ENCODE data around the gene DOK7. TPM values are rescaled to one million over a fixed set of nuclear protein-coding genes. Genes with fewer than 3 reads are reported as not detected.

DOK7 gene
- total RNA-seq, 5 donors from 2014 or later (not counting 1 experiment from before 2014, with no cell fraction given) = 0.22 to 0.58 (median 0.36) TPM; not detected in 2

GRCh38 chr4:3529363-3529762 lies 66.3 kb downstream of the DOK7 start:
- Histone ChIP-seq H3K4me1 (ENCODE audit: control insufficient read depth in 1 of 2, extremely low read depth in 1 of 2, insufficient read depth in 2 of 2, low read length in 2 of 2) (peaks cover 8 to 53% of the 10 kb centered on the region in 2 experiments), H3K27ac (ENCODE audit: low read length) (no peak overlapping the region), H3K9me3 (no peaks in the 10 kb centered on the region), H3K27me3 (replicated peaks in 1 of 2; ENCODE audit: control insufficient read depth in 2 of 2, extremely low read depth in 1 of 2, insufficient read depth in 2 of 2, low read length in 1 of 2) (no peaks in the 10 kb centered on the region), H3K4me3 (ENCODE audit: control insufficient read depth in 1 of 2, extremely low read depth in 1 of 2, low read length in 1 of 2) (no peak overlapping the region), H3K36me3 (ENCODE audit: control insufficient read depth in 2 of 2, extremely low read depth in 1 of 2, insufficient read depth in 1 of 2, low read length in 1 of 2) (peaks cover 7 to 34% of the 10 kb centered on the region in 2 donors)
- ATAC-seq (replicated peaks in 1 of 4) = no peak
- POLR2A ChIA-PET = no interaction called here
- peaks cover 3% of the 10 kb centered on the region for H3K36me3 Mint-ChIP-seq
- peaks cover 44 to 51% (median 45%) of the 10 kb centered on the region in 3 donors for H3K4me1 Mint-ChIP-seq
- H3K27ac Mint-ChIP-seq = no peak overlapping the region
- peak in 2 of 35 experiments; percentile 4 to 18 for DNase-seq
- no peaks in the 10 kb centered on the region for H3K9me3 Mint-ChIP-seq
- 90% methylated on average over 10 of the region's 12 CpGs for WGBS (ENCODE audit: insufficient coverage)
- CTCF ChIA-PET = no interaction called here
- H3K4me3 Mint-ChIP-seq = peak overlapping the region in 1 of 3 donors; percentile 98
- no peaks in the 10 kb centered on the region for H3K27me3 Mint-ChIP-seq

GRCh38 chr4:3530051-3530450 lies 66.9 kb downstream of the DOK7 start:
- CTCF ChIA-PET = no interaction called here

GRCh38 chr4:3530663-3531254 lies 67.7 kb downstream of the DOK7 start:
- ChIA-PET CTCF (no interaction called here), POLR2A (no interaction called here)
- no peaks in the 10 kb centered on the region for H3K9me3 ChIP-seq
- DNase-seq = peak in 1 of 35 experiments; percentile 2
- H3K4me1 ChIP-seq (ENCODE audit: control insufficient read depth in 1 of 2, extremely low read depth in 1 of 2, insufficient read depth in 2 of 2, low read length in 2 of 2) = peaks cover 8 to 53% of the 10 kb centered on the region in 2 experiments
- Mint-ChIP-seq H3K36me3 (peaks cover 5% of the 10 kb centered on the region), H3K27ac (no peak overlapping the region), H3K4me3 (peak overlapping the region; percentile 98 to 99 (median 99)), H3K27me3 (peaks cover 6 to 8% of the 10 kb centered on the region in 2 donors), H3K9me3 (peaks cover 0 to 4% (median 0%) of the 10 kb centered on the region in 3 donors), H3K4me1 (peaks cover 43 to 51% (median 44%) of the 10 kb centered on the region in 3 donors)
- peaks cover 0 to 3% of the 10 kb centered on the region in 2 experiments for H3K27me3 ChIP-seq (replicated peaks in 1 of 2; ENCODE audit: control insufficient read depth in 2 of 2, extremely low read depth in 1 of 2, insufficient read depth in 2 of 2, low read length in 1 of 2)
- peak overlapping the region; percentile 86 to 88 for H3K4me3 ChIP-seq (ENCODE audit: control insufficient read depth in 1 of 2, extremely low read depth in 1 of 2, low read length in 1 of 2)
- 98% methylated on average over 12 of the region's 18 CpGs for whole genome bisulfite sequencing (ENCODE audit: insufficient coverage)
- no peak for ATAC-seq (replicated peaks in 1 of 4)
- H3K27ac ChIP-seq (ENCODE audit: low read length) = no peak overlapping the region
- peaks cover 3 to 22% of the 10 kb centered on the region in 2 donors for H3K36me3 ChIP-seq (ENCODE audit: control insufficient read depth in 2 of 2, extremely low read depth in 1 of 2, insufficient read depth in 1 of 2, low read length in 1 of 2)

More at GRCh38 chr4:3530051-3530450, 66.9 kb downstream of the DOK7 start:
- peaks cover 0 to 3% of the 10 kb centered on the region in 2 experiments for H3K27me3 ChIP-seq (replicated peaks in 1 of 2; ENCODE audit: control insufficient read depth in 2 of 2, extremely low read depth in 1 of 2, insufficient read depth in 2 of 2, low read length in 1 of 2)
- Mint-ChIP-seq H3K4me1 (peaks cover 44 to 51% (median 45%) of the 10 kb centered on the region in 3 donors), H3K4me3 (peak overlapping the region; percentile 98 to 99 (median 99)), H3K36me3 (peaks cover 4% of the 10 kb centered on the region), H3K9me3 (no peaks in the 10 kb centered on the region), H3K27ac (no peak overlapping the region), H3K27me3 (peaks cover under 1 to 3% of the 10 kb centered on the region in 2 donors)
- no peak overlapping the region for H3K4me3 ChIP-seq (ENCODE audit: control insufficient read depth in 1 of 2, extremely low read depth in 1 of 2, low read length in 1 of 2)
- 96% methylated on average over 15 of the region's 16 CpGs for WGBS (ENCODE audit: insufficient coverage)
- no peak overlapping the region for H3K27ac ChIP-seq (ENCODE audit: low read length)
- H3K36me3 ChIP-seq (ENCODE audit: control insufficient read depth in 2 of 2, extremely low read depth in 1 of 2, insufficient read depth in 1 of 2, low read length in 1 of 2) = peaks cover 7 to 27% of the 10 kb centered on the region in 2 donors
- ATAC-seq (replicated peaks in 1 of 4) (no peak), DNase-seq (no peak)
- no peaks in the 10 kb centered on the region for H3K9me3 ChIP-seq
- POLR2A ChIA-PET = no interaction called here
- H3K4me1 ChIP-seq (ENCODE audit: control insufficient read depth in 1 of 2, extremely low read depth in 1 of 2, insufficient read depth in 2 of 2, low read length in 2 of 2) = peaks cover 8 to 53% of the 10 kb centered on the region in 2 experiments

- peaks cover 2 to 20% of the 10 kb centered on the region in 2 donors for H3K36me3 ChIP-seq (ENCODE audit: control insufficient read depth in 2 of 2, extremely low read depth in 1 of 2, insufficient read depth in 1 of 2, low read length in 1 of 2)
- no peak overlapping the region for H3K27ac ChIP-seq (ENCODE audit: low read length)
- 48% methylated on average over 14 of the region's 17 CpGs for WGBS (ENCODE audit: insufficient coverage)
- H3K27ac Mint-ChIP-seq = no peak overlapping the region
- ChIA-PET POLR2A (no interaction called here), CTCF (no interaction called here)
- ATAC-seq (replicated peaks in 1 of 4) (no peak), DNase-seq (peak in 1 of 35 experiments; percentile 14)
- H3K27me3 ChIP-seq (replicated peaks in 1 of 2; ENCODE audit: control insufficient read depth in 2 of 2, extremely low read depth in 1 of 2, insufficient read depth in 2 of 2, low read length in 1 of 2) = peaks cover 0 to 3% of the 10 kb centered on the region in 2 experiments
- H3K9me3 ChIP-seq = no peaks in the 10 kb centered on the region
- H3K4me3 Mint-ChIP-seq = peak overlapping the region; percentile 98 to 99 (median 99)
- peak overlapping the region; percentile 86 to 88 for H3K4me3 ChIP-seq (ENCODE audit: control insufficient read depth in 1 of 2, extremely low read depth in 1 of 2, low read length in 1 of 2)
- H3K9me3 Mint-ChIP-seq = peaks cover 0 to 4% (median 0%) of the 10 kb centered on the region in 3 donors
- H3K4me1 ChIP-seq (ENCODE audit: control insufficient read depth in 1 of 2, extremely low read depth in 1 of 2, insufficient read depth in 2 of 2, low read length in 2 of 2) = peaks cover 8 to 53% of the 10 kb centered on the region in 2 experiments
- peaks cover 5% of the 10 kb centered on the region for H3K36me3 Mint-ChIP-seq
- peaks cover 6 to 8% of the 10 kb centered on the region in 2 donors for H3K27me3 Mint-ChIP-seq
- peaks cover 43 to 51% (median 44%) of the 10 kb centered on the region in 3 donors for H3K4me1 Mint-ChIP-seq
These were observed 68.3 kb downstream of the DOK7 start for GRCh38 chr4:3531318-3531878.

- POLR2A ChIA-PET = no interaction called here
- peaks cover 0 to 4% (median 0%) of the 10 kb centered on the region in 3 donors for H3K9me3 Mint-ChIP-seq
- peaks cover 0 to 16% of the 10 kb centered on the region in 2 donors for H3K36me3 ChIP-seq (ENCODE audit: control insufficient read depth in 2 of 2, extremely low read depth in 1 of 2, insufficient read depth in 1 of 2, low read length in 1 of 2)
- peak; percentile 92 to 97 (median 93) for ATAC-seq (replicated peaks in 1 of 4)
- peak; percentile 41 to 90 (median 67) for DNase-seq
- H3K27ac ChIP-seq (ENCODE audit: low read length) = no peak within 1 kb of the TSS
- peaks cover 8 to 52% of the 10 kb centered on the region in 2 experiments for H3K4me1 ChIP-seq (ENCODE audit: control insufficient read depth in 1 of 2, extremely low read depth in 1 of 2, insufficient read depth in 2 of 2, low read length in 2 of 2)
- peaks cover 6 to 8% of the 10 kb centered on the region in 2 donors for H3K27me3 Mint-ChIP-seq
- H3K4me3 Mint-ChIP-seq = peak within 1 kb of the TSS; percentile 98 to 99 (median 99)
- peaks cover 37 to 45% (median 40%) of the 10 kb centered on the region in 3 donors for H3K4me1 Mint-ChIP-seq
- no peaks in the 10 kb centered on the region for H3K9me3 ChIP-seq
- H3K4me3 ChIP-seq (ENCODE audit: control insufficient read depth in 1 of 2, extremely low read depth in 1 of 2, low read length in 1 of 2) = peak within 1 kb of the TSS; percentile 86 to 88
- under 1% methylated on average over 58 of the region's 84 CpGs for WGBS (ENCODE audit: insufficient coverage)
- CTCF ChIA-PET = no interaction called here
- peaks cover 0 to 3% of the 10 kb centered on the region in 2 experiments for H3K27me3 ChIP-seq (replicated peaks in 1 of 2; ENCODE audit: control insufficient read depth in 2 of 2, extremely low read depth in 1 of 2, insufficient read depth in 2 of 2, low read length in 1 of 2)
- peak within 1 kb of the TSS; percentile 89 to 96 for H3K27ac Mint-ChIP-seq
- peaks cover 5% of the 10 kb centered on the region for H3K36me3 Mint-ChIP-seq
These were observed 69.0 kb downstream of the DOK7 start, which contains the start of gene LRPAP1 for GRCh38 chr4:3531879-3532750. Gene LRPAP1 (minus strand): TSS chr4:3532422. CDS start chr4:3532412, 10 bp downstream.

All from T-cell (primary cell).